Left lung (tissue), 10 donors: ENCODE data around the gene TMEM233. TPM values are rescaled to one million over a fixed set of nuclear protein-coding genes. Genes with fewer than 3 reads are reported as not detected.
"Not testable (repeated sequence)": the region's sequence is repeated elsewhere in the genome, so short reads cannot be mapped to it uniquely, and the experiment has no call there.

Source experiments
- ATAC-seq: fragments of 200-7000 bp; cut with Tn5 transposase; one replicate; pipeline ENCODE4 v1.9.1; 2020; ENCODE audit warnings: moderate library complexity
- DNase-seq, 4 donors: peaks; one replicate each; pipeline ENCODE4 v3.0.0-alpha.2; 2013 to 2020
- H3K27ac ChIP-seq, 2 donors: fragments of 200-600 bp; sonication (generic) in 1 of 2; one replicate each; pipeline versions ENCODE4 v1.5.0 to v1.8.0; 2020 to 2021
- H3K27me3 ChIP-seq, 2 donors: fragments of 200-600 bp; sonication (generic) in 1 of 2; one replicate each; pipeline versions ENCODE4 v1.5.0 to v1.8.0; 2020 to 2021
- H3K36me3 ChIP-seq, 2 donors: fragments of 200-600 bp; sonication (generic) in 1 of 2; one replicate each; pipeline versions ENCODE4 v1.5.0 to v1.8.0; 2020 to 2021
- H3K4me1 ChIP-seq, 2 donors: fragments of 200-600 bp; one replicate each; pipeline ENCODE4 v1.8.0; 2021
- H3K4me3 ChIP-seq, 2 donors: fragments of 200-600 bp; sonication (generic) in 1 of 2; one replicate each; pipeline versions ENCODE4 v1.5.0 to v1.8.0; 2020 to 2021; ENCODE audit warnings: mild to moderate bottlenecking in 1 of 2
- H3K9me3 ChIP-seq, 2 donors: fragments of 200-600 bp; sonication (generic) in 1 of 2; one replicate each; pipeline versions ENCODE4 v1.5.0 to v1.8.0; 2020 to 2021
- CTCF ChIP-seq, 2 donors: fragments of 200-600 bp; sonication (generic) in 1 of 2; IDR thresholded peaks; one replicate each; pipeline versions ENCODE4 v1.5.0 to v1.8.0; 2021; ENCODE audit warnings: antibody characterized with exemption in 2 of 2
- intact Hi-C, 2 donors: fragments of 100-400 bp; cut with DNase I; formaldehyde crosslinking; loops; one replicate each; pipeline versions ENCODE4 v1.11.2 to v1.14.2; 2022
- polyA plus RNA-seq, 6 donors: library from polyadenylated mRNA; unstranded; fragments of 120-200 nt; gene quantifications; one replicate each; pipeline ENCODE4 v1.2.1, GENCODE V29; 2013; ENCODE audit not compliant: insufficient read length in 6 of 6
- total RNA-seq, 2 donors: library from RNA; stranded (reverse); fragmentation: NEBNext Ultra II Directional; extraction: Animal tissue kit (Norgen Biotek cat#: 25700); gene quantifications; one replicate each; pipeline ENCODE4 v1.2.1, GENCODE V29; 2021
- donor health status: DM: no; HTN: yes; CAD: no.
- donor health status: DM: no; HTN: no; CAD: no.

Gene TMEM233
- total and polyA plus RNA-seq, 8 donors, result 0.79 to 2.7 (median 1.5) TPM

GRCh38 chr12:119615518-119616475 lies 22.2 kb downstream of the TMEM233 start:
- Histone ChIP-seq H3K4me1 (no peaks in the 10 kb centered on the region), H3K9me3 (no peaks in the 10 kb centered on the region), H3K36me3 (no peaks in the 10 kb centered on the region), H3K27me3 (no peaks in the 10 kb centered on the region), H3K4me3 (no peak overlapping the region), H3K27ac (no peak overlapping the region)
- TF ChIP-seq CTCF (IDR thresholded peaks at IDR 0.05), result no peak
- intact Hi-C loops, result no loop called here
- DNase-seq (no peak), ATAC-seq (no peak)

- H3K27me3 ChIP-seq, H3K9me3 ChIP-seq, DNase-seq, ATAC-seq, H3K36me3 ChIP-seq, H3K4me1 ChIP-seq, H3K4me3 ChIP-seq, H3K27ac ChIP-seq, intact Hi-C loops: not testable (repeated sequence)
Measured at GRCh38 chr12:119618328-119618896, 24.8 kb downstream of the TMEM233 start.

- Histone ChIP-seq H3K9me3 (no peaks in the 10 kb centered on the region), H3K4me1 (no peaks in the 10 kb centered on the region), H3K27me3 (no peaks in the 10 kb centered on the region), H3K4me3 (no peak overlapping the region), H3K27ac (no peak overlapping the region), H3K36me3 (no peaks in the 10 kb centered on the region)
- intact Hi-C loops, result no loop called here
- ATAC-seq (no peak), DNase-seq (no peak)
- TF ChIP-seq CTCF (IDR thresholded peaks at IDR 0.05), result no peak
Measured at GRCh38 chr12:119620490-119620889, 26.9 kb downstream of the TMEM233 start.

- intact Hi-C loops, result no loop called here
- no peak overlapping the region for H3K4me3 ChIP-seq
- no peaks in the 10 kb centered on the region for H3K9me3 ChIP-seq
- no peaks in the 10 kb centered on the region for H3K4me1 ChIP-seq
- ATAC-seq (no peak), DNase-seq (no peak)
- no peak for TF ChIP-seq CTCF (IDR thresholded peaks at IDR 0.05)
- H3K27ac ChIP-seq, result no peak overlapping the region
- no peaks in the 10 kb centered on the region for H3K27me3 ChIP-seq
- no peaks in the 10 kb centered on the region for H3K36me3 ChIP-seq
Measured at GRCh38 chr12:119621878-119622277, 28.3 kb downstream of the TMEM233 start.

GRCh38 chr12:119624966-119625365 lies 31.4 kb downstream of the TMEM233 start:
- H3K36me3 ChIP-seq, result no peaks in the 10 kb centered on the region
- no peaks in the 10 kb centered on the region for H3K27me3 ChIP-seq
- H3K9me3 ChIP-seq, result no peaks in the 10 kb centered on the region
- no peak overlapping the region for H3K4me3 ChIP-seq
- DNase-seq (no peak), ATAC-seq (no peak)
- no peaks in the 10 kb centered on the region for H3K4me1 ChIP-seq
- no peak overlapping the region for H3K27ac ChIP-seq
- intact Hi-C loops, result no loop called here
- no peak for TF ChIP-seq CTCF (IDR thresholded peaks at IDR 0.05)
